ENCODE data around the gene TTC36.

DNA sequence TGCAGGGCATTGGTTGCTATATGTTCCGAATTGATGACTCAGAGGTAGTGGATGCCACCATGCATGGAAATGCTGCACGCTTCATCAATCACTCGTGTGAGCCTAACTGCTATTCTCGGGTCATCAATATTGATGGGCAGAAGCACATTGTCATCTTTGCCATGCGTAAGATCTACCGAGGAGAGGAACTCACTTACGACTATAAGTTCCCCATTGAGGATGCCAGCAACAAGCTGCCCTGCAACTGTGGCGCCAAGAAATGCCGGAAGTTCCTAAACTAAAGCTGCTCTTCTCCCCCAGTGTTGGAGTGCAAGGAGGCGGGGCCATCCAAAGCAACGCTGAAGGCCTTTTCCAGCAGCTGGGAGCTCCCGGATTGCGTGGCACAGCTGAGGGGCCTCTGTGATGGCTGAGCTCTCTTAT lies 5.4 kb upstream of the TTC36 start:
- TF ChIP-seq, protein P1, sequence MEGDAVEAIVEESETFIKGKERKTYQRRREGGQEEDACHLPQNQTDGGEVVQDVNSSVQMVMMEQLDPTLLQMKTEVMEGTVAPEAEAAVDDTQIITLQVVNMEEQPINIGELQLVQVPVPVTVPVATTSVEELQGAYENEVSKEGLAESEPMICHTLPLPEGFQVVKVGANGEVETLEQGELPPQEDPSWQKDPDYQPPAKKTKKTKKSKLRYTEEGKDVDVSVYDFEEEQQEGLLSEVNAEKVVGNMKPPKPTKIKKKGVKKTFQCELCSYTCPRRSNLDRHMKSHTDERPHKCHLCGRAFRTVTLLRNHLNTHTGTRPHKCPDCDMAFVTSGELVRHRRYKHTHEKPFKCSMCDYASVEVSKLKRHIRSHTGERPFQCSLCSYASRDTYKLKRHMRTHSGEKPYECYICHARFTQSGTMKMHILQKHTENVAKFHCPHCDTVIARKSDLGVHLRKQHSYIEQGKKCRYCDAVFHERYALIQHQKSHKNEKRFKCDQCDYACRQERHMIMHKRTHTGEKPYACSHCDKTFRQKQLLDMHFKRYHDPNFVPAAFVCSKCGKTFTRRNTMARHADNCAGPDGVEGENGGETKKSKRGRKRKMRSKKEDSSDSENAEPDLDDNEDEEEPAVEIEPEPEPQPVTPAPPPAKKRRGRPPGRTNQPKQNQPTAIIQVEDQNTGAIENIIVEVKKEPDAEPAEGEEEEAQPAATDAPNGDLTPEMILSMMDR (conservative IDR thresholded peaks at IDR 0.05; ENCODE audit: low read length), result no peak
- TF ChIP-seq EZH2phosphoT487 (IDR thresholded peaks at IDR 0.05; ENCODE audit: borderline replicate concordance), result no peak

All from Loucy (cell line).